Measurements from ENCODE around the gene MLNR.

MLNR gene

DNA sequence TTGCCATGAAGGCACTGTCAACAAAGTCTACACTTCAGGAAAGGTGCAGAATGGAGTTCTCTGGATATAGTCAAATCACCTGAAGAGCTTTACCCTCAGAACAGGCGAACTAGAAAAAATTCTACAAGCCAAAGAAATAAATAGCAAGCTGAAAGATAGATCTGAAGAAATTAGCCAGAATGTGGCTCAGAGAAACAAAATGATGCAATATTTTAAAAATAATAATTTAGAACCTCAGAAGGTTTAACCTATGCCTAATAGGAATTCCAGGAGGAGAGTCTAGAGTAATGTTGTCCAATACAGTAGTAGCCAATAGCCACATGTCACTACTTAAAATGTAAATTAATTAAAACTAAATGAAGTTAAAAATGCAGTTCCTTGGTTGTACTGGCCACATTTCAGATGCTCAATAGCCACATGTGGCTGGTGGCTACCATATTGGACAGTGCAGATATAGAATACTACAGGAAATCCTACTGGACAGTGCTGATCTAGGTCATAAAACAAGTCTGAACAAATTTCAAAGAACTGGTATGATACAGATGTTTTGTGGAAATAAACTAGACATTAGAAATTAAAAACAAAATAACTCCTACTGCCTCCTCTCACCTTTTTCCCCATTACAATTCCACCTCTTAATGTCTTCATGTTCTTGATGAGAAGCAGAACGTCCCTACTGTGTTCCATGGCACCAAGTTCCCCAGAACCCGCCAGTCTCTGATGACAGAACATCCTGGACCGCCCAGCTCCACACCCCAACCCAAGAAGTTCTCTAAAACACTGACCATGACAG lies 26.9 kb downstream of the MLNR start:
- TF ChIP-seq, protein P1, sequence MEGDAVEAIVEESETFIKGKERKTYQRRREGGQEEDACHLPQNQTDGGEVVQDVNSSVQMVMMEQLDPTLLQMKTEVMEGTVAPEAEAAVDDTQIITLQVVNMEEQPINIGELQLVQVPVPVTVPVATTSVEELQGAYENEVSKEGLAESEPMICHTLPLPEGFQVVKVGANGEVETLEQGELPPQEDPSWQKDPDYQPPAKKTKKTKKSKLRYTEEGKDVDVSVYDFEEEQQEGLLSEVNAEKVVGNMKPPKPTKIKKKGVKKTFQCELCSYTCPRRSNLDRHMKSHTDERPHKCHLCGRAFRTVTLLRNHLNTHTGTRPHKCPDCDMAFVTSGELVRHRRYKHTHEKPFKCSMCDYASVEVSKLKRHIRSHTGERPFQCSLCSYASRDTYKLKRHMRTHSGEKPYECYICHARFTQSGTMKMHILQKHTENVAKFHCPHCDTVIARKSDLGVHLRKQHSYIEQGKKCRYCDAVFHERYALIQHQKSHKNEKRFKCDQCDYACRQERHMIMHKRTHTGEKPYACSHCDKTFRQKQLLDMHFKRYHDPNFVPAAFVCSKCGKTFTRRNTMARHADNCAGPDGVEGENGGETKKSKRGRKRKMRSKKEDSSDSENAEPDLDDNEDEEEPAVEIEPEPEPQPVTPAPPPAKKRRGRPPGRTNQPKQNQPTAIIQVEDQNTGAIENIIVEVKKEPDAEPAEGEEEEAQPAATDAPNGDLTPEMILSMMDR (IDR thresholded peaks at IDR 0.05; ENCODE audit: low read length) = no peak
- TF ChIP-seq EZH2 (IDR thresholded peaks at IDR 0.05; ENCODE audit: borderline replicate concordance, low read length) = no peak
- Histone ChIP-seq H3K79me2 (ENCODE audit: insufficient read depth, low read length) (no peaks in the 10 kb centered on the region), H3K27me3 (ENCODE audit: insufficient read depth, low read length) (no peaks in the 10 kb centered on the region; the same call in 1 of the 2 replicates), H3K9me3 (ENCODE audit: low read length) (0 out of 2 replicates have a peak, but pooled peaks cover 2% of the 10 kb centered on the region), H2AFZ (ENCODE audit: low read length) (peak overlapping the region; percentile 81; the same call in 1 of the 2 replicates), H3K4me2 (ENCODE audit: low read length) (peak overlapping the region; percentile 86), H4K20me1 (ENCODE audit: insufficient read depth, low read length) (no peaks in the 10 kb centered on the region), H3F3A (ENCODE audit: insufficient read depth, low read length) (no peaks in the 10 kb centered on the region), H3K4me1 (ENCODE audit: insufficient read depth, low read length, severe bottlenecking) (peaks cover 18% of the 10 kb centered on the region), H3K4me3 (ENCODE audit: low read depth, low read length, poor library complexity, severe bottlenecking) (peak overlapping the region; percentile 84), H3K36me3 (ENCODE audit: insufficient read depth, low read length) (peaks cover 2% of the 10 kb centered on the region), H3K27ac (ENCODE audit: low read depth, low read length, poor library complexity, severe bottlenecking) (no peak overlapping the region), H3K9me2 (ENCODE audit: low read depth, low read length) (no peaks in the 10 kb centered on the region), H3K9ac (ENCODE audit: low read length) (peak overlapping the region; percentile 81)

DNA sequence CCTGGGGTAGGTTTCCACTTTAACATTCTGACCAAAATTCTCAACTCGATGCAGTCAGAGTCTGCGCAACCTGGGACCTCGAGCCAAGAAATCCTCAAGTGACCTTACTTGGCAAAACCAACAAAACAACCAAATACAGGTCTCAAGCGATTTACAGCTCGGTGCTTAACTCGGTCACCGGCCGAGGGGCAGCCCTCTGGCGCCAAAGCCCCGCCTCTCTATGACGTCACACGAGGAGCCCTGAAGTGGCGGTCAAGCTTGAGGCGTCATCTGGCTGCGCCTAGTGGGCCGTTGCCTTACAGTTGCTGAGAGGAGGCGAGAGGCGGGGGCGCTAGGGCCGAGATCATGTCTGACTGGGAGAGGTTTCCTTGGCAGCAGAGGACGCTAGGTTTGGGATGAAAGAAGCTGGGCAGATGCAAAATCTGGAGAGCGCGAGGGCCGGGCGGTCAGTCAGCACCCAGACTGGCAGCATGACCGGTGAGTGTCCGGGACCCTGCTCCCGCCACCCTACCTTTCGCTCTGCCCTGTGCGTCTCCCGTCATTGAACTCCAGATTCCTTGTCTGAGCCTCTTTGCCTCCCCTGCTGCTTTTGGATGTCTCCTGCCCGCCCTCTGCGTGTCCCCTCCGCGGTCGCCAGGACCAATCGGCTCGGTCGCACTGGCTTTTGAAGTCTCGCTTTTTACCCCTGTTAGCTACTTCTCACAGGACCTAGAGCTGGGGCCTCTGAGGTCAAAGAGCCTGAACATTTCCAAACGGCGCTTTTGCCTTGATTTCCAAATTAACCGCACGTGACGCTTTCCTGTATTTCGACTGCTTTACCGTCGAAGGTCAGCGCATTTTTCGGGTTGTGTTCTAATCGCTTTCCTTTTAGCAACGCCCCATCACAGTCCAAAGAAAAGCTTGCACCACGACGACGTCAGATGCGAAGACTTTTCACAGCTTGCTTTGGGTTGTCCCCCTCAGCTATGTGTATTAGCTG lies 27.8 kb downstream of the MLNR start, which contains the start of gene CDADC1:
CDADC1 (plus strand) TSS at position 283 of the 979 bp plus-strand sequence; CDS start at position 396, 113 bp downstream.
- peak within 1 kb of the TSS; percentile 86 for H3K4me2 ChIP-seq (ENCODE audit: low read length)

GRCh38 chr13:49248622-49249002 lies 28.5 kb downstream of the MLNR start:
- H3K27me3 ChIP-seq (ENCODE audit: insufficient read depth, low read length) = no peaks in the 10 kb centered on the region
- H3K9ac ChIP-seq (ENCODE audit: low read length) = peak overlapping the region; percentile 81
- H3K4me2 ChIP-seq (ENCODE audit: low read length) = peak overlapping the region; percentile 86
- peaks cover 6% of the 10 kb centered on the region; the same call in 1 of the 2 replicates for H3K36me3 ChIP-seq (ENCODE audit: insufficient read depth, low read length)
- H3K4me1 ChIP-seq (ENCODE audit: insufficient read depth, low read length, severe bottlenecking) = peaks cover 18% of the 10 kb centered on the region
- H3K79me2 ChIP-seq (ENCODE audit: insufficient read depth, low read length) = no peaks in the 10 kb centered on the region
- H3K9me3 ChIP-seq (ENCODE audit: low read length) = no peaks in the 10 kb centered on the region
- H3F3A ChIP-seq (ENCODE audit: insufficient read depth, low read length) = no peaks in the 10 kb centered on the region
- no peak overlapping the region for H3K27ac ChIP-seq (ENCODE audit: low read depth, low read length, poor library complexity, severe bottlenecking)
- no peak for TF ChIP-seq EZH2 (IDR thresholded peaks at IDR 0.05; ENCODE audit: borderline replicate concordance, low read length)
- TF ChIP-seq, protein P1 (IDR thresholded peaks at IDR 0.05; ENCODE audit: low read length) = peak; percentile 25; the same call in 1 of the 2 replicates
- H2AFZ ChIP-seq (ENCODE audit: low read length) = no peak overlapping the region
- no peaks in the 10 kb centered on the region for H3K9me2 ChIP-seq (ENCODE audit: low read depth, low read length)
- H4K20me1 ChIP-seq (ENCODE audit: insufficient read depth, low read length) = no peaks in the 10 kb centered on the region
- peak overlapping the region; percentile 84 for H3K4me3 ChIP-seq (ENCODE audit: low read depth, low read length, poor library complexity, severe bottlenecking)

More for the DNA sequence above, 27.8 kb downstream of the MLNR start, which contains the start of gene CDADC1:
- Histone ChIP-seq H3K36me3 (ENCODE audit: insufficient read depth, low read length) (peaks cover 6% of the 10 kb centered on the region; the same call in 1 of the 2 replicates), H3K9ac (ENCODE audit: low read length) (peak within 1 kb of the TSS; percentile 81), H3K4me3 (ENCODE audit: low read depth, low read length, poor library complexity, severe bottlenecking) (peak within 1 kb of the TSS; percentile 84), H3K79me2 (ENCODE audit: insufficient read depth, low read length) (no peaks in the 10 kb centered on the region), H3K27me3 (ENCODE audit: insufficient read depth, low read length) (no peaks in the 10 kb centered on the region; the same call in 1 of the 2 replicates), H3K4me1 (ENCODE audit: insufficient read depth, low read length, severe bottlenecking) (peaks cover 18% of the 10 kb centered on the region), H3K9me2 (ENCODE audit: low read depth, low read length) (no peaks in the 10 kb centered on the region), H4K20me1 (ENCODE audit: insufficient read depth, low read length) (no peaks in the 10 kb centered on the region), H3K9me3 (ENCODE audit: low read length) (no peaks in the 10 kb centered on the region), H2AFZ (ENCODE audit: low read length) (peak within 1 kb of the TSS; percentile 81; the same call in 1 of the 2 replicates), H3F3A (ENCODE audit: insufficient read depth, low read length) (no peaks in the 10 kb centered on the region), H3K27ac (ENCODE audit: low read depth, low read length, poor library complexity, severe bottlenecking) (peak within 1 kb of the TSS; percentile 16)
- TF ChIP-seq EZH2 (IDR thresholded peaks at IDR 0.05; ENCODE audit: borderline replicate concordance, low read length) = no peak
- TF ChIP-seq, protein P1 (IDR thresholded peaks at IDR 0.05; ENCODE audit: low read length) = no peak

All from OCI-LY1 (cell line).